HG03175 (cell line): Measurements from ENCODE around the gene WBP4.
"Not testable (repeated sequence)": the region's sequence is repeated elsewhere in the genome, so short reads cannot be mapped to it uniquely, and the experiment has no call there.

ENCODE experiments used
- ATAC-seq: cut with Tn5 transposase; IDR thresholded peaks from one replicate; pipeline ENCODE4 v1.9.1; 2021; ENCODE audit warnings: mild to moderate bottlenecking, moderate library complexity; ENCODE audit not compliant: unreplicated experiment

The WBP4 gene

DNA sequence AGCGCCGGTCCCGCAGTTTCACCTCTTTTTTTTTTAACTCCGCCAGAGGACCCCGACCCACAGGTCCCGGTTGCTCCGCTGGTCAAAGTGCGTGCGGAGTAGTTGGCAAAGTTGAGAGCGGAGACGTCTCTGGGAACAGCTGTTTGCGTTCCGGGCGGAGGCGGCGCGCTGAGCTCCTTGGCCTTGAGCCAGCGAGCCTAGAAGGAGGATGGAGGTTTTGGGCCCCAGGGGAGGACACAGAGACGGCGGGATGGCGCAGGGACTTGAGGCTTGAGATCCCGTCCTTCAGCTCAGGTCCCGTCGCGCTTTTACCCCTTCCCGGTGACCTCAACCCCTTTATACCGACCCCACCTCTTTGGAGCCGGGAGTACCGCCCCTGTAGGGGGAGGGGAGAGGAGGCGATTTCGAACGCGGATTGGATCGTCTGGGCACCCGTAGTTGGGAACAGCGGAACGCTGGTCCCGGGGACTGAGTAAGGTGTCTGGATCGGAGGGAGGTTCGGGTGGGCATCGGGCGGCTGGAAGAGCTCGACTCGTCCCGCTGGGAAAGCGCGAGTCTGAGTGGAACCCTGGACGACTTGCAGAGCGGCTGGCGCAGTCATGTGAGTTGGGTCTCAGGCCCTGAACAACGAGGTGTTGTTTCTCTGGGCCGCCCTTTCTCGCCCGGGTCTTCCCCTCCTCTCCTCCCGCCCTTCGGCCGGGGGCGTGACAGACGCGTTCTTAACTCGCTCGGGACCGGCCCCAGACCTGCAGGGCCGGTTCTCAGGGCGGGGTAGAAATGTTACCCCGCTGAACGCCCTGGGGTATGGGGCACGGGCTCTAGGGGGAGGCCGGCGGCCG is at the start of gene WBP4:
Gene WBP4 (plus strand): TSS at position 435 of the 839 bp plus-strand sequence. CDS start 165 bp downstream, at position 600.
- ATAC-seq: peak; percentile 80

DNA sequence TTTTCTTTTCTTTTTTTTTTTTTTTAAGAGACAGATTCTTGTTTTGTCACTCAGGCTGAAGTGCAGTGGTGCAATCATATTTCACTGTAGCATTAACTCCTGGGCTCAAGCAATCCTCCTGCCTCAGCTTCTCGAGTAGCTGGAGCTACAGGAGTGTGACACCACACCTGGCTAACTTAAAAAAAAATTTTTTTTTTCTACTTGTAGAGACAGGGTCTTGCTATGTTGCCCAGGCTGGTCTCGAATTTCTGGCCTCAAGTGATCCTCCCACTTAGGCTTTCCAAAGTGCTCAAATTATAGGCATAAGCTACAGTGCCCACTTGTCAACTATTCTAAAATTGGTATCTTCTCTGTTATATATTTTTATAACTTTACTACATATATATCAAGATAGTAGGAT is 48.8 kb upstream of the WBP4 start:
- ATAC-seq: no peak

- ATAC-seq: no peak
Measured at GRCh38 chr13:41013835-41014234, 47.5 kb upstream of the WBP4 start.

DNA sequence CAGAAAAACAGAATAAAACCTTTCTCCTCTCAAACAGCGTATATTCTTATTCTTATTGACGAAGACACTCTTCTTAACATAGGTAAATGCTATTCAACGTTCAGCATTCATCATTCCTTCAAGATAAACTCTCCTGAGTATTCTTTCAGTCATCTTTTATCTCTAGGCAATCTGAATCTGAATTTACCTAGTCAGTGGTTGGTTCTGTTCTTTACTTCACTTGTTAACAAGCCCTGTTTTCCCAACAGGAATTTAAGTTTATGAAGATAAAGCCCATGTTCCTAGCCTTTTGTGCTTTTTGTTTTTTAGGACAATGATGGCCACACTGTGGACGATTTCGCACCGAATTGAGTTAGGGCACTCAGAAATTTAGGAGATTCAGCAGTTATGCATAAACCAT is 45.4 kb upstream of the WBP4 start:
- ATAC-seq: no peak

GRCh38 chr13:41017159-41017558 is 44.1 kb upstream of the WBP4 start:
- ATAC-seq: no peak

DNA sequence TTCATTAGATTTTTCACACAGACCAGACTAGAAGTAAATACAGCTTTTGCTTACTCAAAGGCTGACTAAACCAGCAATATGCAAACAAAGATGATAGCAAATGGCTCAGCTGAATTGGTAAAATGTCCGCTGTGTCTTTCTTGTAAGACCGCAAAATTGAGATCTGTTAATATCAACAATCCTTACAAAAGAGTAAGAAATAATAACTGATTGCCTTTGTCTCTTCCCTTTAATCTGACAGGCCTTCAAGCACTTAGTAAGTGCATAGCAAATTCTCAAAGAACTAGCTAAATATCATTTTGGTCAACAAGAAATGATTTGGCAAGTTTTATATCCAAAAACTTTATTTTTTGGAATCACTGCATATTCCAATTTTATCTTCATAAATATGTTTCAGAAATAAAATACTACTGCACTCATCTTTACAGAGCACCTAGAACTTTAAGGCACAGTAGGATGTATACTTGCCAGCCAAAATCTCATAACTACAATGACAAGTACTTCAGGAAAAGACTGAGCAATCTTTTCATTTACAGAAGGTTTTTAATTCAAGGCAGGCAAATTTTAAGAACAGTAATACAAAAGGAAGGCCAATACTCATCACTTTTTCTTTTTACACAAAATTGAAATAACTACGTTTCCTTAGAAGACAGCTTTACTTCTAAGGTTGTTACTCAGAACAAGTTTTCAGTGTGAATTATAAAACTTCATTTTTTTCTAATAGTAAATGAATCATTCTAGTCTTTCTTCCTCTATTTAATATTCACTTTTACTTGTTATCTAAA is 43.3 kb upstream of the WBP4 start:
- no peak for ATAC-seq

DNA sequence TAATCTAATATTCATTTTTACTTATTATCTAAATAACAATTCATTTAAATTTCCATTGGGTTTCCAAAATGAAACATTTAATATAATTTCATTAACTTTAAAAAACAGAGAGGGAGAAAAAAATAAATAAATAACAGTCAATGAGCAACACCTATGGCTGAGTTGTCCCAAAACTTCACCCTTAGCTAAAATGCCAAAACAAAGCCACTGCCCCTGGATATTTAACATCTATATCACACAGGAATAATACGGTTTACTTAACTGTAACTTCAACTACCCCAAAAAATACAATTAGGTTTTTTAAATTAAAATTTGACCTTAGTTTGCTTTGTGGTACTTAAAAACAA is 42.7 kb upstream of the WBP4 start:
- no peak for ATAC-seq

DNA sequence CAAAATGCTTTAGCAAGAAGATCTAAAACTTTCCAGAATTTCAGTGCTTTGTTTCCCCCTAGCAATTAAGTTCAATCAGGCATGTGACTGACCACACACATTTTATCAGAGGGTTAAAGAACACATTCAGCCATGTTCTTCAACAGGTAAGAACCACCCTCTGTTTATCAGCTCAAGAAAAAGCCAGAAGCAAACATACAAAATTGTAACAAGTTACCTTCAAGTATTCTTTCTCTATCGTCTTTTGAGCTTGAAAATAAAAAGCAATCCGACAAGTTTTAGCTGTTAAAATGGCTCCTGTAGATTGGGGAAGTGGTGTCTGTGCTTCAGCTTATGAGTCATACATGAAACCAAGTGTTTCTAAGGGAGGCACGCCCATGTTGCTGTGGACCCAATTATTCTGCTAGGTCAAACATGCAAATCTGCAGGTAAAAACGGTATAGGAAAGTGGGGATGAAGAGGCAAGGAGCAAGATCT is 42.3 kb upstream of the WBP4 start, which contains the start of gene ELF1:
Gene ELF1 (minus strand): TSS at position 306 of the 477 bp plus-strand sequence. CDS start 37,262 bp downstream, outside the sequence.
- peak; percentile 94 for ATAC-seq

DNA sequence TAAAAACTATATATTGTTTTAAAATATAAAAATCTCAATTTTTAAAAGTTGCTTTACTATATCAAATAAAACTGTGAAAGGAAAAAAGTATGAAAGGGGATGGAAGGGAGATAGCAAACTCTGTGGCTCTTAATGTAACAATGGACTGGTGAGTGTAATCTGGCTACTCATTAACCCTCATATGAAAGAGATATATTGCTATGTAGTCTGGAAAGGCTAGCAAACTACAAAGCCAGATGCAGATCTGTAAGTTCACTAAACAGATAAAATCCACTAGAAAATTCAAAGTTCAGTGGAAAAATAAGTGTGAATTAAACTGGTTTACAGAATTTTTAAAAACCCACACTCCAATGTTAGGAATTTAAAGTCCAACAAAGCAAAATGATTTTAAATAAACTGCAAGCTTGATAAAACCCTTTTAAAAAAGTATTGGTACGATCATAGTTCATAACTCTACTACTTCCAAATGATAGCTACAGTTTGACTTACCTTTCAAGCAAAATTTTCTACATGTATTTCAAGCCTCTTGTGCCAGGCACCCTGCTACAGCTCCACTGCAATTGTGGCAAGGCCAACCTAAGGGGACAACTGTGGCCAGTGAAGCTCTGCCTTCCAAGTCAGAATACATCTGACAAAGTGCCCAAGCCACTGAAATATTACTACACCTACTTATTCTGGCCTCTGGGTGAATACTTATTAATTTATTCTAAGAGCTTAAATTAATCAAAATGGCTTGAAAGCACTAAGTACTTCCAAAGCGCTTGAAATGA is 41.5 kb upstream of the WBP4 start:
- peak; percentile 52 for ATAC-seq

DNA sequence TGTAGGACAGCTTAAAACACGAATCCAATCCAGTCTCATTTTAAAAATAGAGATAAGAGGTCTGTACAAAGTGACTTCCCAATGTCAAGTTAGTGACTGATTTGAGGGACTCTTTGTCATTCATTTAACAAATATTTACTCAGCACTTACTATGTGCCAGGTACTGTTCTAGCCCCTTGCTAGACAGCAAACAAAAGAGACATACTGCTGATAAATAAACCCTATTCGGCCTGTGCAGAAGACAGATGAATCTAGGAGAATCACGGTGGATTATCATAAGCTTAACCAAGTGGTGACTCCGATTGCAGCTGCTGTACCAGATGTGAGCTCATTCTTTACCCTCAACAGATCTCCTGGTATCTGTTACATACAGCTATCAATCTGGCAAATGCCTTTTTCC is 35.8 kb upstream of the WBP4 start:
- ATAC-seq: no peak

- no peak for ATAC-seq
Measured at GRCh38 chr13:41026788-41027187, 34.5 kb upstream of the WBP4 start.

GRCh38 chr13:41028051-41028450 is 33.3 kb upstream of the WBP4 start:
- ATAC-seq: no peak

- no peak for ATAC-seq
Measured at GRCh38 chr13:41029629-41030028, 31.7 kb upstream of the WBP4 start.

- ATAC-seq: no peak
Measured at GRCh38 chr13:41032691-41033376, 28.5 kb upstream of the WBP4 start.

DNA sequence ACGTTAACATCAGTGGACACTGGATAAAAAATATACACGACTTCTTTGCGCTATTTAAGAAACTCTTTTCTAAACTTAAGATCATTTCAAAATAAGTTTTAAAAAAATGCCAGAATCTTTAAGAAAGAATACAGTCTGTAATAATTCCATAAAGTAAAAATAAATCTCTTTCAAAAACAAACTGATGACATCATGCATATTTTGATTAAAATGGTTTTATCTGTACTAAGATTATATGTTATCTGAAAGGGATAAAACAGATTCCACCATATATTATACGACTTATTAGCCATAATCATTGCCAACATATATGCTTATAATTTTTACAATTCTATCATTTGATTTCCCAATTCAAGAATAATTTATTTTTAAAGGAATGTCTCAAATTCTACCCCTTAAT is 26.9 kb upstream of the WBP4 start:
- no peak for ATAC-seq

- ATAC-seq: no peak
Measured at GRCh38 chr13:41034881-41035280, 26.4 kb upstream of the WBP4 start.

DNA sequence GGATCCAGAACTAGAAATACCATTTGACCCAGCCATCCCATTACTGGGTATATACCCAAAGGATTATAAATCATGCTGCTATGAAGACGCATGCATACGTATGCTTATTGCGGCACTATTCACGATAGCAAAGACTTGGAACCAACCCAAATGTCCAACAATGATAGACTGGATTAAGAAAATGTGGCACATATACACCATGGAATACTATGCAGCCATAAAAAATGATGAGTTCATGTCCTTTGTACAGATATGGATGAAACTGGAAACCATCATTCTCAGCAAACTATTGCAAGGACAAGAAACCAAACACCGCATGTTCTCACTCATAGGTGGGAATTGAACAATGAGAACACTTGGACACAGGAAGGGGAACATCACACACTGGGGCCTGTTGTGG is 24.8 kb upstream of the WBP4 start:
- not testable (repeated sequence) for ATAC-seq

GRCh38 chr13:41039746-41040145 is 21.6 kb upstream of the WBP4 start:
- no peak for ATAC-seq

- no peak for ATAC-seq
Measured at GRCh38 chr13:41040584-41041334, 20.6 kb upstream of the WBP4 start.

DNA sequence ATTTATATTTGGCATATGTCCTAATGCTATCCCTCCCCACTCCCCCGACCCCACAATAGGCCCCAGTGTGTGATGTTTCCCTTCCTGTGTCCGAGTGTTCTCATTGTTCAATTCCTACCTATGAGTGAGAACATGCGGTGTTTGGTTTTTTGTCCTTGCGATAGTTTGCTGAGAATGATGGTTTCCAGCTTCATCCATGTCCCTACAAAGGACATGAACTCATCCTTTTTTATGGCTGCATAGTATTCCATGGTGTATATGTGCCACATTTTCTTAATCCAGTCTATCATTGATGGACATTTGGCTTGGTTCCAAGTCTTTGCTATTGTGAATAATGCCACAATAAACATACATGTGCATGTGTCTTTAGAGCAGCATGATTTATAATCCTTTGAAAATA is 18.9 kb upstream of the WBP4 start:
- not testable (repeated sequence) for ATAC-seq
